SK-N-SH treated with all-trans-retinoic acid at 6 μM for 48 hours (cell line): ENCODE data around the gene LCN12.

Source experiments
- ATAC-seq: fragments of 200-7000 bp; cut with Tn5 transposase; 3 replicates; pipeline ENCODE4 v1.9.1; 2020; ENCODE audit warnings: mild to moderate bottlenecking, moderate library complexity
- ARNTL ChIP-seq: fragments of 450-650 bp; formaldehyde crosslinking; IDR thresholded peaks from 2 replicates; pipeline ENCODE4 v1.5.0; 2020; ENCODE audit warnings: low read depth, mild to moderate bottlenecking, moderate library complexity, borderline replicate concordance
- BACH2 ChIP-seq: fragments of 250-450 bp; sonication (Bioruptor Pico); IDR thresholded peaks from 2 replicates; pipeline ENCODE4 v1.9.0; 2021; ENCODE audit warnings: mild to moderate bottlenecking, borderline replicate concordance
- CSDC2 ChIP-seq: fragments of 250-450 bp; sonication (Bioruptor Pico); IDR thresholded peaks from 2 replicates; pipeline ENCODE4 v1.5.0; 2020; ENCODE audit warnings: mild to moderate bottlenecking, moderate library complexity
- ESRRG ChIP-seq: fragments of 250-450 bp; sonication (Bioruptor Pico); IDR thresholded peaks from 2 replicates; pipeline ENCODE4 v1.6.1; 2021; ENCODE audit warnings: mild to moderate bottlenecking
- GLIS3 ChIP-seq: fragments of 250-450 bp; sonication (Bioruptor Pico); IDR thresholded peaks from 2 replicates; pipeline ENCODE4 v1.5.0; 2020; ENCODE audit warnings: mild to moderate bottlenecking, moderate library complexity
- ISL1 ChIP-seq: fragments of 250-450 bp; sonication (Bioruptor Pico); IDR thresholded peaks from 2 replicates; pipeline ENCODE4 v2.1.2; 2022; ENCODE audit warnings: mild to moderate bottlenecking, moderate library complexity
- OSR1 ChIP-seq: fragments of 250-450 bp; sonication (Bioruptor Pico); IDR thresholded peaks from 2 replicates; pipeline ENCODE4 v1.8.0; 2022; ENCODE audit warnings: moderate library complexity, mild to moderate bottlenecking, inconsistent platforms
- PPARA ChIP-seq: fragments of 250-450 bp; sonication (Bioruptor Pico); IDR thresholded peaks from 2 replicates; pipeline ENCODE4 v1.5.0; 2020; ENCODE audit warnings: mild to moderate bottlenecking, borderline replicate concordance
- SNAI2 ChIP-seq: fragments of 250-450 bp; sonication (Bioruptor Pico); IDR thresholded peaks from 2 replicates; pipeline ENCODE4 v1.5.0; 2020; ENCODE audit warnings: mild to moderate bottlenecking, moderate library complexity
- TCF4 ChIP-seq: fragments of 250-450 bp; sonication (Bioruptor Pico); IDR thresholded peaks from 2 replicates; pipeline ENCODE4 v1.8.0; 2021; ENCODE audit warnings: mild to moderate bottlenecking, moderate library complexity, borderline replicate concordance
- TOX ChIP-seq: fragments of 250-450 bp; sonication (Bioruptor Pico); IDR thresholded peaks from 2 replicates; pipeline ENCODE4 v1.8.0; 2021; ENCODE audit warnings: mild to moderate bottlenecking, moderate library complexity, borderline replicate concordance
- ZC3H10 ChIP-seq: fragments of 250-450 bp; sonication (Bioruptor Pico); IDR thresholded peaks from 2 replicates; pipeline ENCODE4 v1.5.1; 2021; ENCODE audit warnings: mild to moderate bottlenecking, moderate library complexity
- ZFP3 ChIP-seq: fragments of 250-450 bp; sonication (Bioruptor Pico); IDR thresholded peaks from 2 replicates; pipeline ENCODE4 v1.5.0; 2020; ENCODE audit warnings: mild to moderate bottlenecking, moderate library complexity
- ZFP30 ChIP-seq: fragments of 450-650 bp; formaldehyde crosslinking; IDR thresholded peaks from 2 replicates; pipeline ENCODE4 v1.5.0; 2022; ENCODE audit warnings: mild to moderate bottlenecking, moderate library complexity
- ZNF565 ChIP-seq: fragments of 450-650 bp; formaldehyde crosslinking; conservative IDR thresholded peaks from 2 replicates; pipeline ENCODE4 v1.5.0; 2020; ENCODE audit warnings: low read depth, mild to moderate bottlenecking, moderate library complexity
- ZNF70 ChIP-seq: fragments of 450-650 bp; formaldehyde crosslinking; IDR thresholded peaks from 2 replicates; pipeline ENCODE4 v1.5.0; 2020; ENCODE audit warnings: mild to moderate bottlenecking, moderate library complexity
- TF ChIP-seq, protein P1 (sequence below): fragments of 250-450 bp; sonication (Bioruptor Pico); IDR thresholded peaks from 2 replicates; pipeline ENCODE4 v1.8.0; 2021; ENCODE audit warnings: low read depth, mild to moderate bottlenecking, moderate library complexity, borderline replicate concordance
- TF ChIP-seq, protein P2 (sequence below): fragments of 250-450 bp; sonication (Bioruptor Pico); IDR thresholded peaks from 2 replicates; pipeline ENCODE4 v1.5.1; 2021; ENCODE audit warnings: mild to moderate bottlenecking, moderate library complexity
- TF ChIP-seq, protein P3 (sequence below): fragments of 250-450 bp; sonication (Bioruptor Pico); IDR thresholded peaks from 2 replicates; pipeline ENCODE4 v1.5.1; 2020; ENCODE audit warnings: low read depth, mild to moderate bottlenecking, moderate library complexity
- TF ChIP-seq, protein P4 (sequence below): fragments of 250-450 bp; sonication (Bioruptor Pico); IDR thresholded peaks from 2 replicates; pipeline ENCODE4 v1.8.0; 2020; ENCODE audit warnings: mild to moderate bottlenecking, moderate library complexity, borderline replicate concordance

LCN12 gene

DNA sequence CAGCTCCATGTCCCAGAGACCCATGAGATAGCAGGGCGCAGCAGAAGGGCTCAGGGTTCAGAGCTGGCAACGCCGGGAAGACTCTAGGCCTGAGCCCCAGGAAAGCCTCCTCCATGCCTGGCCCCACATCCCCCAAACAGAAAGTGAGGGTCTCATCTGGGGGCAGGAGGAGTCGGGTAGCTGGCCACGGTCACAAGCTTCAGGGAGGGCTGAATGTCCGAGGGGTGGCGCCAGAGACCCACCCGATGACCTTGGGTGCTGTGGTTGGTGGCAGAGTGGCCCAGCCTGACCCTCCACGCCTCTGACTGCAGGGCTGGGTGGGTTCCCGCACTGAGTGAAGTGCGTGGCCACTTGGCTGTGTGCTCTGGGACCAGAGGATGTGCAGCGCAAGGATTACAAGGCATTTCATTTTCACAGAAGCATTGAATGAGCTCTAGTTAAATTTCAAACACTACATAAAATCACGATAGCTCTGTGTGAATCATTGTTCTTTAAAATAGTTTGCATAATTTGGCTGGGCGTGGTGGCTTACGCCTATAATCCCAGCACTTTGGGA lies 4.0 kb upstream of the LCN12 start (continued):
- TF ChIP-seq, protein P1, sequence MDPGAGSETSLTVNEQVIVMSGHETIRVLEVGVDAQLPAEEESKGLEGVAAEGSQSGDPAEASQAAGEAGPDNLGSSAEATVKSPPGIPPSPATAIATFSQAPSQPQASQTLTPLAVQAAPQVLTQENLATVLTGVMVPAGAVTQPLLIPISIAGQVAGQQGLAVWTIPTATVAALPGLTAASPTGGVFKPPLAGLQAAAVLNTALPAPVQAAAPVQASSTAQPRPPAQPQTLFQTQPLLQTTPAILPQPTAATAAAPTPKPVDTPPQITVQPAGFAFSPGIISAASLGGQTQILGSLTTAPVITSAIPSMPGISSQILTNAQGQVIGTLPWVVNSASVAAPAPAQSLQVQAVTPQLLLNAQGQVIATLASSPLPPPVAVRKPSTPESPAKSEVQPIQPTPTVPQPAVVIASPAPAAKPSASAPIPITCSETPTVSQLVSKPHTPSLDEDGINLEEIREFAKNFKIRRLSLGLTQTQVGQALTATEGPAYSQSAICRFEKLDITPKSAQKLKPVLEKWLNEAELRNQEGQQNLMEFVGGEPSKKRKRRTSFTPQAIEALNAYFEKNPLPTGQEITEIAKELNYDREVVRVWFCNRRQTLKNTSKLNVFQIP (CRISPR knock-in tag) = no peak
- TF ChIP-seq, protein P2, sequence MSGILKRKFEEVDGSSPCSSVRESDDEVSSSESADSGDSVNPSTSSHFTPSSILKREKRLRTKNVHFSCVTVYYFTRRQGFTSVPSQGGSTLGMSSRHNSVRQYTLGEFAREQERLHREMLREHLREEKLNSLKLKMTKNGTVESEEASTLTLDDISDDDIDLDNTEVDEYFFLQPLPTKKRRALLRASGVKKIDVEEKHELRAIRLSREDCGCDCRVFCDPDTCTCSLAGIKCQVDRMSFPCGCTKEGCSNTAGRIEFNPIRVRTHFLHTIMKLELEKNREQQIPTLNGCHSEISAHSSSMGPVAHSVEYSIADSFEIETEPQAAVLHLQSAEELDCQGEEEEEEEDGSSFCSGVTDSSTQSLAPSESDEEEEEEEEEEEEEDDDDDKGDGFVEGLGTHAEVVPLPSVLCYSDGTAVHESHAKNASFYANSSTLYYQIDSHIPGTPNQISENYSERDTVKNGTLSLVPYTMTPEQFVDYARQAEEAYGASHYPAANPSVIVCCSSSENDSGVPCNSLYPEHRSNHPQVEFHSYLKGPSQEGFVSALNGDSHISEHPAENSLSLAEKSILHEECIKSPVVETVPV (CRISPR knock-in tag) = no peak
- TF ChIP-seq, protein P3, sequence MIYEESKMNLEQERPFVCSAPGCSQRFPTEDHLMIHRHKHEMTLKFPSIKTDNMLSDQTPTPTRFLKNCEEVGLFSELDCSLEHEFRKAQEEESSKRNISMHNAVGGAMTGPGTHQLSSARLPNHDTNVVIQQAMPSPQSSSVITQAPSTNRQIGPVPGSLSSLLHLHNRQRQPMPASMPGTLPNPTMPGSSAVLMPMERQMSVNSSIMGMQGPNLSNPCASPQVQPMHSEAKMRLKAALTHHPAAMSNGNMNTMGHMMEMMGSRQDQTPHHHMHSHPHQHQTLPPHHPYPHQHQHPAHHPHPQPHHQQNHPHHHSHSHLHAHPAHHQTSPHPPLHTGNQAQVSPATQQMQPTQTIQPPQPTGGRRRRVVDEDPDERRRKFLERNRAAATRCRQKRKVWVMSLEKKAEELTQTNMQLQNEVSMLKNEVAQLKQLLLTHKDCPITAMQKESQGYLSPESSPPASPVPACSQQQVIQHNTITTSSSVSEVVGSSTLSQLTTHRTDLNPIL (CRISPR knock-in tag) = no peak

DNA sequence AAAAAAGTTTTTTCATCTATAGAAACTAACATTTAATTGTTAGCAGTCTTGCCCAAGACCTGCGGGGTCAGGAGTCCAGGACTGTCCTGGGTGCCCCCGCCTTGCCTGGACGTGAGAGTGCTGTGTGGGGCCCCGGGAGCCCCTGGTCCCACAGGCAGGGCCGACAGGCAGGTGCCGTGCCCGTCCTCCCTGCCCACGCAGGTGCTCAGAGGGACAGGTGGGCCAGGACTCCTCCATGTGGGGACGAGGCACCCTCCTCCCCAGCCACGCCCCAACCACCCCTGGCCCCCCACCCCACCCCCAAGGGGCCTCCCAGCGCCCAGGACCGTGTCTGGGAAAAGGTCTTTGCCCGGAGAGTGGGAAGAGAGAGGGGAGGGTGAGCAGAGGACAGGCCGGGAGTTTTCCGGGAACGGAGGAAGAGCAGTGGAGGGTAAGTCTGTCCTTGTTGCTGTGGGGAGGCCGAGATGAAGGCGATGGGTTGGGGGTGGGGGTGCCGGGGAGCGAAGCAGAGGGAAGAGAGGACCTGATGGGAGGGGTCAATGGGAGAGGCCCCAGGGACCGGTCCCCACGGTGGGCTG lies 2.7 kb upstream of the LCN12 start:
- TF ChIP-seq, protein P4, sequence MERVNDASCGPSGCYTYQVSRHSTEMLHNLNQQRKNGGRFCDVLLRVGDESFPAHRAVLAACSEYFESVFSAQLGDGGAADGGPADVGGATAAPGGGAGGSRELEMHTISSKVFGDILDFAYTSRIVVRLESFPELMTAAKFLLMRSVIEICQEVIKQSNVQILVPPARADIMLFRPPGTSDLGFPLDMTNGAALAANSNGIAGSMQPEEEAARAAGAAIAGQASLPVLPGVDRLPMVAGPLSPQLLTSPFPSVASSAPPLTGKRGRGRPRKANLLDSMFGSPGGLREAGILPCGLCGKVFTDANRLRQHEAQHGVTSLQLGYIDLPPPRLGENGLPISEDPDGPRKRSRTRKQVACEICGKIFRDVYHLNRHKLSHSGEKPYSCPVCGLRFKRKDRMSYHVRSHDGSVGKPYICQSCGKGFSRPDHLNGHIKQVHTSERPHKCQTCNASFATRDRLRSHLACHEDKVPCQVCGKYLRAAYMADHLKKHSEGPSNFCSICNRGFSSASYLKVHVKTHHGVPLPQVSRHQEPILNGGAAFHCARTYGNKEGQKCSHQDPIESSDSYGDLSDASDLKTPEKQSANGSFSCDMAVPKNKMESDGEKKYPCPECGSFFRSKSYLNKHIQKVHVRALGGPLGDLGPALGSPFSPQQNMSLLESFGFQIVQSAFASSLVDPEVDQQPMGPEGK (CRISPR knock-in tag) = no peak
- TF ChIP-seq TCF4 (CRISPR knock-in tag) (no peak), PPARA (CRISPR knock-in tag) (no peak), ZNF70 (CRISPR knock-in tag) (no peak), CSDC2 (CRISPR knock-in tag) (no peak), ESRRG (no peak), TOX (no peak), OSR1 (CRISPR knock-in tag) (no peak), GLIS3 (CRISPR knock-in tag) (no peak), BACH2 (CRISPR knock-in tag) (no peak), ZC3H10 (no peak), ZFP30 (CRISPR knock-in tag) (no peak), ZFP3 (CRISPR knock-in tag) (no peak), ARNTL (CRISPR knock-in tag) (no peak), ZNF565 (CRISPR knock-in tag) (no peak), SNAI2 (CRISPR knock-in tag) (no peak), ISL1 (CRISPR knock-in tag) (no peak)
- TF ChIP-seq, protein P1 (CRISPR knock-in tag) = no peak
- TF ChIP-seq, protein P3 (CRISPR knock-in tag) = no peak
- TF ChIP-seq, protein P2 (CRISPR knock-in tag) = no peak
- peak; percentile 15 for ATAC-seq
